Endometrial microvascular endothelial cells (primary cell): ENCODE results near the gene SEZ6L. TPM values are rescaled to one million over a fixed set of nuclear protein-coding genes. Genes with fewer than 3 reads are reported as not detected.

ENCODE experiments used
- in situ Hi-C: cut with HindIII; loops from 2 replicates; pipeline ENCODE4 v1.10.0; 2017; ENCODE audit warnings: low sequenced_read_pairs, low pct_unique_long_range_greater_than_20kb; ENCODE audit errors: inconsistent ontology term
- total RNA-seq: library from RNA; depleted of rRNA; stranded (reverse); fragments of >200 nt; gene quantifications from one replicate; pipeline ENCODE4 v1.2.3, GENCODE V29; 2015; ENCODE audit errors: inconsistent ontology term

Gene SEZ6L
- total RNA-seq, 1 donor from 2014 or later, result not detected

GRCh38 chr22:26285632-26286031 is 116.4 kb downstream of the SEZ6L start:
- in situ Hi-C loops, result no loop called here

- in situ Hi-C loops, result no loop called here
Measured at GRCh38 chr22:26286091-26286820, 117.0 kb downstream of the SEZ6L start.

- in situ Hi-C loops, result no loop called here
Measured at GRCh38 chr22:26287382-26288225, 118.3 kb downstream of the SEZ6L start.

- in situ Hi-C loops, result no loop called here
Measured at GRCh38 chr22:26289611-26290101, 120.4 kb downstream of the SEZ6L start.

GRCh38 chr22:26291940-26292666 is 122.8 kb downstream of the SEZ6L start:
- in situ Hi-C loops, result no loop called here

GRCh38 chr22:26292667-26292995 is 123.4 kb downstream of the SEZ6L start:
- in situ Hi-C loops, result no loop called here

- in situ Hi-C loops, result no loop called here
Measured at GRCh38 chr22:26295563-26296126, 126.4 kb downstream of the SEZ6L start.

- in situ Hi-C loops, result no loop called here
Measured at GRCh38 chr22:26298605-26299310, 129.5 kb downstream of the SEZ6L start.

- in situ Hi-C loops, result no loop called here
Measured at GRCh38 chr22:26302726-26303125, 133.5 kb downstream of the SEZ6L start.

- in situ Hi-C loops, result no loop called here
Measured at GRCh38 chr22:26303475-26303874, 134.2 kb downstream of the SEZ6L start.

- in situ Hi-C loops, result no loop called here
Measured at GRCh38 chr22:26304730-26305129, 135.5 kb downstream of the SEZ6L start.

- in situ Hi-C loops, result no loop called here
Measured at GRCh38 chr22:26308467-26308866, 139.2 kb downstream of the SEZ6L start.

GRCh38 chr22:26310616-26311015 is 141.4 kb downstream of the SEZ6L start:
- in situ Hi-C loops, result no loop called here

- in situ Hi-C loops, result no loop called here
Measured at GRCh38 chr22:26313291-26313690, 144.0 kb downstream of the SEZ6L start.

GRCh38 chr22:26314171-26314570 is 144.9 kb downstream of the SEZ6L start:
- in situ Hi-C loops, result no loop called here

- in situ Hi-C loops, result no loop called here
Measured at GRCh38 chr22:26314656-26315055, 145.4 kb downstream of the SEZ6L start.

GRCh38 chr22:26316732-26317285 is 147.5 kb downstream of the SEZ6L start:
- in situ Hi-C loops, result no loop called here

- in situ Hi-C loops, result no loop called here
Measured at GRCh38 chr22:26318975-26319374, 149.7 kb downstream of the SEZ6L start.
